Mesodermal cell (in vitro differentiated cells): ENCODE data around the gene FAM20A.
"Not testable (repeated sequence)": the region's sequence is repeated elsewhere in the genome, so short reads cannot be mapped to it uniquely, and the experiment has no call there.

Source experiments
- H3K27ac ChIP-seq: 2 replicates; pipeline ENCODE4 v1.7.0; 2013; ENCODE audit warnings: mild to moderate bottlenecking, low read depth, low read length, moderate library complexity; ENCODE audit not compliant: severe bottlenecking
- H3K36me3 ChIP-seq: 2 replicates; pipeline ENCODE4 v1.7.1; 2013; ENCODE audit warnings: mild to moderate bottlenecking, low read length, moderate library complexity; ENCODE audit not compliant: control insufficient read depth, insufficient read depth
- H3K4me1 ChIP-seq: one replicate; pipeline ENCODE4 v1.7.1; 2013; ENCODE audit warnings: mild to moderate bottlenecking, low read length; ENCODE audit not compliant: insufficient read depth, control insufficient read depth, poor library complexity, severe bottlenecking
- H3K4me3 ChIP-seq: 2 replicates; pipeline ENCODE4 v1.7.0; 2013; ENCODE audit warnings: low read length, control low read depth, mild to moderate bottlenecking; ENCODE audit not compliant: insufficient read depth, poor library complexity, severe bottlenecking; ENCODE audit errors: extremely low read depth
- H3K9me3 ChIP-seq: 2 replicates; pipeline ENCODE4 v1.7.1; 2013; ENCODE audit warnings: mild to moderate bottlenecking, low read length, moderate library complexity; ENCODE audit not compliant: control insufficient read depth
- WGBS, 2 experiments: methylation state at CpG; one replicate each; pipeline ENCODE4 v1.1.5; 2013; ENCODE audit warnings: missing lambda C conversion rate in 2 of 2; ENCODE audit not compliant: insufficient coverage in 2 of 2; 5-methylcytosine and 5-hydroxymethylcytosine counted together

FAM20A gene

GRCh38 chr17:68509141-68510057 lies 91.8 kb downstream of the FAM20A start:
- WGBS, 2 experiments, result 83 to 86% methylated on average over 6 to 7 of the region's 9 CpGs
- no peak overlapping the region for H3K27ac ChIP-seq
- H3K4me3 ChIP-seq, result no peak overlapping the region
- no peaks in the 10 kb centered on the region for H3K9me3 ChIP-seq
- H3K4me1 ChIP-seq, result peaks cover 13% of the 10 kb centered on the region
- H3K36me3 ChIP-seq, result no peaks in the 10 kb centered on the region

- Histone ChIP-seq H3K4me3 (no peak overlapping the region), H3K4me1 (peaks cover 13% of the 10 kb centered on the region), H3K9me3 (no peaks in the 10 kb centered on the region), H3K36me3 (no peaks in the 10 kb centered on the region), H3K27ac (no peak overlapping the region)
- WGBS, 2 experiments, result 79 to 81% methylated on average over 2 to 3 of the region's 3 CpGs
These were observed 93.6 kb downstream of the FAM20A start for GRCh38 chr17:68507576-68507975.

- WGBS, 2 experiments, result 91 to 100% methylated on average over 1 of the region's 1 CpG
- no peaks in the 10 kb centered on the region for H3K9me3 ChIP-seq
- peaks cover 13% of the 10 kb centered on the region for H3K4me1 ChIP-seq
These were observed 95.2 kb downstream of the FAM20A start for GRCh38 chr17:68505951-68506350.

GRCh38 chr17:68501074-68501473 lies 100.1 kb downstream of the FAM20A start:
- no peak overlapping the region for H3K4me3 ChIP-seq
- H3K9me3 ChIP-seq, result no peaks in the 10 kb centered on the region
- no peaks in the 10 kb centered on the region for H3K4me1 ChIP-seq
- H3K36me3 ChIP-seq, result no peaks in the 10 kb centered on the region
- 82 to 87% methylated on average over 3 of the region's 3 CpGs for WGBS, 2 experiments
- H3K27ac ChIP-seq, result no peak overlapping the region

More at GRCh38 chr17:68505951-68506350, 95.2 kb downstream of the FAM20A start:
- Histone ChIP-seq H3K27ac (no peak overlapping the region), H3K4me3 (no peak overlapping the region), H3K36me3 (no peaks in the 10 kb centered on the region)

GRCh38 chr17:68499587-68499986 lies 101.6 kb downstream of the FAM20A start:
- WGBS, 2 experiments, result 77 to 100% methylated on average over 3 of the region's 5 CpGs
- Histone ChIP-seq H3K27ac (no peak overlapping the region), H3K4me3 (no peak overlapping the region), H3K36me3 (no peaks in the 10 kb centered on the region), H3K4me1 (no peaks in the 10 kb centered on the region), H3K9me3 (no peaks in the 10 kb centered on the region)

GRCh38 chr17:68498479-68499326 lies 102.5 kb downstream of the FAM20A start:
- WGBS, 2 experiments, result 78 to 91% methylated on average over 5 of the region's 7 CpGs
- no peaks in the 10 kb centered on the region for H3K9me3 ChIP-seq
- H3K27ac ChIP-seq, result no peak overlapping the region
- no peaks in the 10 kb centered on the region for H3K4me1 ChIP-seq
- no peak overlapping the region for H3K4me3 ChIP-seq
- no peaks in the 10 kb centered on the region for H3K36me3 ChIP-seq

- H3K9me3 ChIP-seq, result no peaks in the 10 kb centered on the region
- WGBS, 2 experiments, result 63% methylated on average over 3 of the region's 3 CpGs
These were observed 103.3 kb downstream of the FAM20A start for GRCh38 chr17:68497885-68498319.

GRCh38 chr17:68495081-68495480 lies 106.1 kb downstream of the FAM20A start:
- H3K27ac ChIP-seq, result no peak overlapping the region
- 90 to 100% methylated on average over 2 to 4 of the region's 4 CpGs for WGBS, 2 experiments
- no peaks in the 10 kb centered on the region for H3K36me3 ChIP-seq
- no peaks in the 10 kb centered on the region for H3K9me3 ChIP-seq
- no peak overlapping the region for H3K4me3 ChIP-seq
- no peaks in the 10 kb centered on the region for H3K4me1 ChIP-seq

More at GRCh38 chr17:68497885-68498319, 103.3 kb downstream of the FAM20A start:
- H3K36me3 ChIP-seq, result no peaks in the 10 kb centered on the region
- no peak overlapping the region for H3K4me3 ChIP-seq
- H3K4me1 ChIP-seq, result no peaks in the 10 kb centered on the region
- no peak overlapping the region for H3K27ac ChIP-seq

- not testable (repeated sequence) for H3K4me1 ChIP-seq, H3K4me3 ChIP-seq, H3K9me3 ChIP-seq, H3K36me3 ChIP-seq, H3K27ac ChIP-seq
- WGBS, 2 experiments, result 95 to 96% methylated on average over 4 to 6 of the region's 8 CpGs
These were observed 108.6 kb downstream of the FAM20A start for GRCh38 chr17:68492394-68493054.

- no peak overlapping the region for H3K27ac ChIP-seq
- no peak overlapping the region for H3K4me3 ChIP-seq
- H3K36me3 ChIP-seq, result no peaks in the 10 kb centered on the region
- H3K4me1 ChIP-seq, result no peaks in the 10 kb centered on the region
- no peaks in the 10 kb centered on the region for H3K9me3 ChIP-seq
- whole genome bisulfite sequencing, 2 experiments, result 89 to 94% methylated on average over 9 to 11 of the region's 12 CpGs
These were observed 109.6 kb downstream of the FAM20A start for GRCh38 chr17:68491381-68492231.
